K562 (cell line): ENCODE results near the gene PIP5KL1. TPM values are rescaled to one million over a fixed set of nuclear protein-coding genes. Genes with fewer than 3 reads are reported as not detected.

ENCODE experiments used
- BACH1 ChIP-seq: fragments of 200-800 bp; sonication (Bioruptor generic); IDR thresholded peaks from 2 replicates; pipeline ENCODE4 v1.6.1; 2016; ENCODE audit warnings: missing genetic modification characterization, missing compliant biosample characterization
- CXXC5 ChIP-seq: fragments of 250-450 bp; sonication (Bioruptor Pico); IDR thresholded peaks from 2 replicates; pipeline ENCODE4 v1.8.0; 2022; ENCODE audit warnings: inconsistent platforms, mild to moderate bottlenecking, moderate library complexity
- DIDO1 ChIP-seq: fragments of 450-650 bp; IDR thresholded peaks from 2 replicates; pipeline ENCODE4 v1.6.1; 2016; ENCODE audit warnings: low read depth, missing biosample characterization, missing genetic modification characterization
- ETV6 ChIP-seq, 3 experiments: fragments of 150-350 bp in 1 of 3; sonication (generic) in 1 of 3; formaldehyde crosslinking in 1 of 3; IDR thresholded peaks; 2 replicates each; pipeline versions ENCODE4 v1.6.1 to v1.8.0; 2014 to 2022; ENCODE audit warnings: borderline replicate concordance in 2 of 3, low read depth in 2 of 3, antibody characterized with exemption in 1 of 3, low read length in 1 of 3, mild to moderate bottlenecking in 1 of 3, missing genetic modification reagents in 1 of 3
- HNRNPH1 ChIP-seq: fragments of 200-400 bp; formaldehyde crosslinking; optimal IDR thresholded peaks from 2 replicates; pipeline ENCODE3; 2017; ENCODE audit warnings: low read depth, mild to moderate bottlenecking, low read length, moderate library complexity
- MAFF ChIP-seq: IDR thresholded peaks from 2 replicates; pipeline ENCODE4 v1.6.1; 2012; ENCODE audit warnings: low read length, improper control_type of control experiment
- XRCC5 ChIP-seq: fragments of 200-400 bp; formaldehyde crosslinking; IDR thresholded peaks from 2 replicates; pipeline ENCODE4 v1.6.1; 2017; ENCODE audit warnings: low read depth, mild to moderate bottlenecking, low read length
- ZNF134 ChIP-seq: fragments of 250-450 bp; sonication (Bioruptor Pico); conservative IDR thresholded peaks from 2 replicates; pipeline ENCODE4 v1.4.0; 2020
- ZNF165 ChIP-seq: fragments of 250-450 bp; sonication (Bioruptor Pico); IDR thresholded peaks from 2 replicates; pipeline ENCODE4 v1.4.0; 2020; ENCODE audit warnings: borderline replicate concordance
- ZNF263 ChIP-seq: sonication (generic); formaldehyde crosslinking; IDR thresholded peaks from 2 replicates; pipeline ENCODE4 v1.8.0; 2022; ENCODE audit warnings: mild to moderate bottlenecking, missing genetic modification reagents, borderline replicate concordance
- polyA plus RNA-seq, 8 experiments: library from polyadenylated mRNA; depleted of rRNA in 4 of 8; stranded (reverse) in 5 of 8; unstranded in 3 of 8; fragments of >200 nt; fragmentation: Nextera tagmentation in 2 of 8; fragmentation: Illumina TruSeq in 1 of 8; extraction: Ambion mirVana in 2 of 8; extraction: Trizol in 1 of 8; gene quantifications; 2 replicates each; pipeline versions ENCODE4 v1.2.1 to v1.2.3, GENCODE V29; 2011 to 2014; ENCODE audit warnings: inconsistent platforms in 1 of 8, missing spikeins in 1 of 8
- total RNA-seq, 7 experiments: library from RNA; depleted of rRNA in 6 of 7; stranded (reverse); fragments of >200 nt in 6 of 7; fragmentation: Illumina TruSeq in 2 of 7; extraction: Trizol in 2 of 7; gene quantifications; 2 replicates each; pipeline versions ENCODE4 v1.2.1 to v1.2.3, GENCODE V29; 2011 to 2021; ENCODE audit warnings: low replicate concordance in 1 of 7
- TF ChIP-seq, protein P1 (sequence below): fragments of 200-600 bp; sonication (generic); IDR thresholded peaks from one replicate; pipeline ENCODE4 v1.6.1; 2012; ENCODE audit warnings: mild to moderate bottlenecking, low read depth, low read length, inconsistent platforms
- TF ChIP-seq, protein P2 (sequence below): fragments of 450-650 bp; formaldehyde crosslinking; IDR thresholded peaks from 2 replicates; pipeline ENCODE4 v1.4.0; 2020; ENCODE audit warnings: mild to moderate bottlenecking, moderate library complexity
- TF ChIP-seq, protein P3 (sequence below), 2 experiments: IDR thresholded peaks; 2 replicates each; pipeline ENCODE4 v1.6.1; 2011; ENCODE audit warnings: borderline replicate concordance in 1 of 2, control low read depth in 1 of 2, low read depth in 1 of 2, low read length in 1 of 2, mild to moderate bottlenecking in 1 of 2, mixed read lengths in 1 of 2, moderate library complexity in 1 of 2; ENCODE audit not compliant: insufficient read depth in 1 of 2, insufficient read length in 1 of 2, poor library complexity in 1 of 2, severe bottlenecking in 1 of 2; ENCODE audit errors: extremely low read depth in 1 of 2

PIP5KL1 gene
- total and polyA plus RNA-seq, 9 of the 15 experiments (the other 6 are each of a cell fraction or from before 2014, with no cell fraction given) = 0.18 to 4.8 (median 1.2) TPM

DNA sequence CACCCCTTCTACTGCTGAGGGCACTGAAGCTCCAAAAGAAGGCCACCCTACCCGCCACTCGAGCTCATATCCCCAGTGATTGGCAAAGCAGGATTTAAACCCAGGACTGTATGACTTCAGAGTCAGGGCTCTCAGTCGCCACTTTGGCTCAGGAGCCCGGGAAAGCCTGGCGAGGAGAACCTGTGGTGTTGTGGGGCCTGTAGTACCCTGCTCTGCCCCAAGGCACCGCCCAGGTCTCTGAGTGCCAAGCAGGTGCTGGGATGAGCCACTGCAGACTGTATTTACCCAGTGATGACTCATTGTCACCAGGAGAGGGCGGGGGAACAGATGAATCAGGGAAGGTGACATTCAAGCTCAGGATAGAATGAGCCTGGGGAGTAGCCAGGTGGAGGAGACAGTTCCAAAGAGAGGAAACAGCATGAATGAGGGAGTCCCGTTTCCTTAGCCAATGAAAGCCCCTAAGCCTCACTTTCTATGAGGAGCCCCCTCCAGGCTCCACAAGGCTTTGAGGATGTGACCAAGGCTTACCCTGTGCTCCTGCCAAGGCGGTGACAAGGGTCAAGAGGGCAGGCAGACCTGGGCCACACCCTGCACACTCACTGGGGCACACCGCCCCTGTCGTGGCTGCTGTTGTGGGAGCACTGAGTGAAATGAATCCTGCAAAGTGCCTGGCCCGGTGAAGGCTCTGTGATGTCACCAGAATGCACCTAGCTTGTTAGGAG lies 24.9 kb upstream of the PIP5KL1 start (continued):
- TF ChIP-seq, protein P1, sequence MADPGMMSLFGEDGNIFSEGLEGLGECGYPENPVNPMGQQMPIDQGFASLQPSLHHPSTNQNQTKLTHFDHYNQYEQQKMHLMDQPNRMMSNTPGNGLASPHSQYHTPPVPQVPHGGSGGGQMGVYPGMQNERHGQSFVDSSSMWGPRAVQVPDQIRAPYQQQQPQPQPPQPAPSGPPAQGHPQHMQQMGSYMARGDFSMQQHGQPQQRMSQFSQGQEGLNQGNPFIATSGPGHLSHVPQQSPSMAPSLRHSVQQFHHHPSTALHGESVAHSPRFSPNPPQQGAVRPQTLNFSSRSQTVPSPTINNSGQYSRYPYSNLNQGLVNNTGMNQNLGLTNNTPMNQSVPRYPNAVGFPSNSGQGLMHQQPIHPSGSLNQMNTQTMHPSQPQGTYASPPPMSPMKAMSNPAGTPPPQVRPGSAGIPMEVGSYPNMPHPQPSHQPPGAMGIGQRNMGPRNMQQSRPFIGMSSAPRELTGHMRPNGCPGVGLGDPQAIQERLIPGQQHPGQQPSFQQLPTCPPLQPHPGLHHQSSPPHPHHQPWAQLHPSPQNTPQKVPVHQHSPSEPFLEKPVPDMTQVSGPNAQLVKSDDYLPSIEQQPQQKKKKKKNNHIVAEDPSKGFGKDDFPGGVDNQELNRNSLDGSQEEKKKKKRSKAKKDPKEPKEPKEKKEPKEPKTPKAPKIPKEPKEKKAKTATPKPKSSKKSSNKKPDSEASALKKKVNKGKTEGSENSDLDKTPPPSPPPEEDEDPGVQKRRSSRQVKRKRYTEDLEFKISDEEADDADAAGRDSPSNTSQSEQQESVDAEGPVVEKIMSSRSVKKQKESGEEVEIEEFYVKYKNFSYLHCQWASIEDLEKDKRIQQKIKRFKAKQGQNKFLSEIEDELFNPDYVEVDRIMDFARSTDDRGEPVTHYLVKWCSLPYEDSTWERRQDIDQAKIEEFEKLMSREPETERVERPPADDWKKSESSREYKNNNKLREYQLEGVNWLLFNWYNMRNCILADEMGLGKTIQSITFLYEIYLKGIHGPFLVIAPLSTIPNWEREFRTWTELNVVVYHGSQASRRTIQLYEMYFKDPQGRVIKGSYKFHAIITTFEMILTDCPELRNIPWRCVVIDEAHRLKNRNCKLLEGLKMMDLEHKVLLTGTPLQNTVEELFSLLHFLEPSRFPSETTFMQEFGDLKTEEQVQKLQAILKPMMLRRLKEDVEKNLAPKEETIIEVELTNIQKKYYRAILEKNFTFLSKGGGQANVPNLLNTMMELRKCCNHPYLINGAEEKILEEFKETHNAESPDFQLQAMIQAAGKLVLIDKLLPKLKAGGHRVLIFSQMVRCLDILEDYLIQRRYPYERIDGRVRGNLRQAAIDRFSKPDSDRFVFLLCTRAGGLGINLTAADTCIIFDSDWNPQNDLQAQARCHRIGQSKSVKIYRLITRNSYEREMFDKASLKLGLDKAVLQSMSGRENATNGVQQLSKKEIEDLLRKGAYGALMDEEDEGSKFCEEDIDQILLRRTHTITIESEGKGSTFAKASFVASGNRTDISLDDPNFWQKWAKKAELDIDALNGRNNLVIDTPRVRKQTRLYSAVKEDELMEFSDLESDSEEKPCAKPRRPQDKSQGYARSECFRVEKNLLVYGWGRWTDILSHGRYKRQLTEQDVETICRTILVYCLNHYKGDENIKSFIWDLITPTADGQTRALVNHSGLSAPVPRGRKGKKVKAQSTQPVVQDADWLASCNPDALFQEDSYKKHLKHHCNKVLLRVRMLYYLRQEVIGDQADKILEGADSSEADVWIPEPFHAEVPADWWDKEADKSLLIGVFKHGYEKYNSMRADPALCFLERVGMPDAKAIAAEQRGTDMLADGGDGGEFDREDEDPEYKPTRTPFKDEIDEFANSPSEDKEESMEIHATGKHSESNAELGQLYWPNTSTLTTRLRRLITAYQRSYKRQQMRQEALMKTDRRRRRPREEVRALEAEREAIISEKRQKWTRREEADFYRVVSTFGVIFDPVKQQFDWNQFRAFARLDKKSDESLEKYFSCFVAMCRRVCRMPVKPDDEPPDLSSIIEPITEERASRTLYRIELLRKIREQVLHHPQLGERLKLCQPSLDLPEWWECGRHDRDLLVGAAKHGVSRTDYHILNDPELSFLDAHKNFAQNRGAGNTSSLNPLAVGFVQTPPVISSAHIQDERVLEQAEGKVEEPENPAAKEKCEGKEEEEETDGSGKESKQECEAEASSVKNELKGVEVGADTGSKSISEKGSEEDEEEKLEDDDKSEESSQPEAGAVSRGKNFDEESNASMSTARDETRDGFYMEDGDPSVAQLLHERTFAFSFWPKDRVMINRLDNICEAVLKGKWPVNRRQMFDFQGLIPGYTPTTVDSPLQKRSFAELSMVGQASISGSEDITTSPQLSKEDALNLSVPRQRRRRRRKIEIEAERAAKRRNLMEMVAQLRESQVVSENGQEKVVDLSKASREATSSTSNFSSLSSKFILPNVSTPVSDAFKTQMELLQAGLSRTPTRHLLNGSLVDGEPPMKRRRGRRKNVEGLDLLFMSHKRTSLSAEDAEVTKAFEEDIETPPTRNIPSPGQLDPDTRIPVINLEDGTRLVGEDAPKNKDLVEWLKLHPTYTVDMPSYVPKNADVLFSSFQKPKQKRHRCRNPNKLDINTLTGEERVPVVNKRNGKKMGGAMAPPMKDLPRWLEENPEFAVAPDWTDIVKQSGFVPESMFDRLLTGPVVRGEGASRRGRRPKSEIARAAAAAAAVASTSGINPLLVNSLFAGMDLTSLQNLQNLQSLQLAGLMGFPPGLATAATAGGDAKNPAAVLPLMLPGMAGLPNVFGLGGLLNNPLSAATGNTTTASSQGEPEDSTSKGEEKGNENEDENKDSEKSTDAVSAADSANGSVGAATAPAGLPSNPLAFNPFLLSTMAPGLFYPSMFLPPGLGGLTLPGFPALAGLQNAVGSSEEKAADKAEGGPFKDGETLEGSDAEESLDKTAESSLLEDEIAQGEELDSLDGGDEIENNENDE = no peak
- TF ChIP-seq ZNF263 (CRISPR knock-in tag) = peak; percentile 69
- TF ChIP-seq DIDO1 (tag) = no peak
- TF ChIP-seq, protein P2, sequence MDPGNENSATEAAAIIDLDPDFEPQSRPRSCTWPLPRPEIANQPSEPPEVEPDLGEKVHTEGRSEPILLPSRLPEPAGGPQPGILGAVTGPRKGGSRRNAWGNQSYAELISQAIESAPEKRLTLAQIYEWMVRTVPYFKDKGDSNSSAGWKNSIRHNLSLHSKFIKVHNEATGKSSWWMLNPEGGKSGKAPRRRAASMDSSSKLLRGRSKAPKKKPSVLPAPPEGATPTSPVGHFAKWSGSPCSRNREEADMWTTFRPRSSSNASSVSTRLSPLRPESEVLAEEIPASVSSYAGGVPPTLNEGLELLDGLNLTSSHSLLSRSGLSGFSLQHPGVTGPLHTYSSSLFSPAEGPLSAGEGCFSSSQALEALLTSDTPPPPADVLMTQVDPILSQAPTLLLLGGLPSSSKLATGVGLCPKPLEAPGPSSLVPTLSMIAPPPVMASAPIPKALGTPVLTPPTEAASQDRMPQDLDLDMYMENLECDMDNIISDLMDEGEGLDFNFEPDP (CRISPR knock-in tag) = no peak
- TF ChIP-seq, protein P3, sequence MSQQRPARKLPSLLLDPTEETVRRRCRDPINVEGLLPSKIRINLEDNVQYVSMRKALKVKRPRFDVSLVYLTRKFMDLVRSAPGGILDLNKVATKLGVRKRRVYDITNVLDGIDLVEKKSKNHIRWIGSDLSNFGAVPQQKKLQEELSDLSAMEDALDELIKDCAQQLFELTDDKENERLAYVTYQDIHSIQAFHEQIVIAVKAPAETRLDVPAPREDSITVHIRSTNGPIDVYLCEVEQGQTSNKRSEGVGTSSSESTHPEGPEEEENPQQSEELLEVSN (IDR thresholded peaks at IDR 0.05; ENCODE audit: borderline replicate concordance in 1 of 2, extremely low read depth in 1 of 2, insufficient read depth in 1 of 2, insufficient read length in 1 of 2, low read depth in 1 of 2, low read length in 1 of 2, poor library complexity in 1 of 2, severe bottlenecking in 1 of 2) = no peak
- TF ChIP-seq ZNF134 = no peak
- TF ChIP-seq BACH1 (tag) = no peak
- no peak for TF ChIP-seq CXXC5 (CRISPR knock-in tag)
- no peak for TF ChIP-seq HNRNPH1
- TF ChIP-seq ETV6 (IDR thresholded peaks at IDR 0.05; ENCODE audit: borderline replicate concordance in 1 of 2, low read depth in 2 of 2, low read length in 1 of 2) = no peak
- TF ChIP-seq ETV6 (CRISPR knock-in tag; IDR thresholded peaks at IDR 0.05; ENCODE audit: borderline replicate concordance) = no peak
- TF ChIP-seq XRCC5 = no peak
- TF ChIP-seq MAFF = no peak
- no peak for TF ChIP-seq ZNF165
